ENCODE results near the gene LRRC63.

Gene LRRC63

DNA sequence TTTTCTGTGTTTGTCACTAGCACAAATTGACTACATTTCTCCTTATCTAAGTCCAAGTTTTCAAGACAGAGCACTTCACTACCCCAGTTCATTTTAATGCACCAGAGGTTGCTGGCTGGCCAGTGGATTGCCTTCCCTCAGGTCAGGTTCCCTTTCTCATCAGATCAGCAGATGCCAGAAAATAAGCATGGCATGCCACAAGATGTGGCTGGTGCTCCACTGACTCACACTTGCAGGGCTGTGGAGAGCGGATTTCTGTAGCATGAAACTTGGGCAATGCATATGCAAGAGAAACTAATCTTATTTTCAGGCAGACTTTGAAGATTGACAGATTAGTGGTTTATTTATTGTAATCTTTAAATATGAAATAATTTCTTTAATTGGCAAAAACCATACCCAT, 95.8 kb downstream of the LRRC63 start:
- TF ChIP-seq CTCF (IDR thresholded peaks at IDR 0.05; ENCODE audit: borderline replicate concordance, extremely low read depth, low read length, poor library complexity, severe bottlenecking) (no peak), EZH2 (IDR thresholded peaks at IDR 0.05; ENCODE audit: borderline replicate concordance, low read depth, low read length, severe bottlenecking) (no peak)
- H3K4me1 ChIP-seq (ENCODE audit: insufficient read depth, low read length), result peaks cover 10% of the 10 kb centered on the region; the same call in 1 of the 2 replicates
- no peaks in the 10 kb centered on the region for H3K36me3 ChIP-seq (ENCODE audit: insufficient read depth, low read length)
- ATAC-seq (ENCODE audit: insufficient read depth, low read depth), result no peak
- H3K79me2 ChIP-seq (ENCODE audit: insufficient read depth, low read length), result no peaks in the 10 kb centered on the region
- no peaks in the 10 kb centered on the region for H3K27me3 ChIP-seq (ENCODE audit: insufficient read depth, low read length, poor library complexity)
- no peaks in the 10 kb centered on the region for H4K20me1 ChIP-seq (ENCODE audit: insufficient read depth, low read length)
- no peak overlapping the region for H3K4me2 ChIP-seq (ENCODE audit: insufficient read depth, low read length)
- H2AFZ ChIP-seq (ENCODE audit: low read depth, low read length), result no peak overlapping the region
- peaks cover 6% of the 10 kb centered on the region for H3K9me3 ChIP-seq (ENCODE audit: insufficient read depth, low read length, severe bottlenecking)
- no peak for DNase-seq
- H3K4me3 ChIP-seq (ENCODE audit: low read depth in 1 of 2, low read length in 2 of 2), result no peak overlapping the region
- no peak overlapping the region for H3K27ac ChIP-seq (ENCODE audit: low read length)
- H3K9ac ChIP-seq (ENCODE audit: low read depth, low read length), result no peak overlapping the region

DNA sequence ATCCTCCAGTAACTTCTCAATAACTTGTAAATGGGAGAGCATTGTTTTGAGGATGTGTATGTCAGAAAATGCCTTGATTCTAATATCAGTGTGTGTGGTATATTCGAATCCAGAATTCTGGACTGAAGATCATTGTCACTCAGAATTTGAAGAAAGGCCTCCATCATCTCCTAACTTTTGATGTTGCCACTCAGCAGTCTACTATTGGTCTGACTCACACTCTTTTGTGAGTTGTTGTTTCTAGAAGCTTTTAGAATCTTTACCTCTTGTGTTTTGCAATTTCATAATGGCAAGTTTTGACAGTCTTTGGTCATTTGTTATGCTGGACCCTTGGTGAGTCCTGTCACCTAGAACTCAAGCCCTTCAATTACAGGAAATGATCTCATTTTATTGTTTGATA, 98.3 kb downstream of the LRRC63 start:
- Histone ChIP-seq H3K9ac (ENCODE audit: low read depth, low read length) (no peak overlapping the region), H3K79me2 (ENCODE audit: insufficient read depth, low read length) (no peaks in the 10 kb centered on the region), H3K4me1 (ENCODE audit: insufficient read depth, low read length) (peaks cover 5% of the 10 kb centered on the region; the same call in 1 of the 2 replicates), H3K27ac (ENCODE audit: low read length) (no peak overlapping the region), H3K27me3 (ENCODE audit: insufficient read depth, low read length, poor library complexity) (no peaks in the 10 kb centered on the region), H3K4me2 (ENCODE audit: insufficient read depth, low read length) (no peak overlapping the region), H3K36me3 (ENCODE audit: insufficient read depth, low read length) (no peaks in the 10 kb centered on the region), H2AFZ (ENCODE audit: low read depth, low read length) (no peak overlapping the region), H3K9me3 (ENCODE audit: insufficient read depth, low read length, severe bottlenecking) (peaks cover 6% of the 10 kb centered on the region), H3K4me3 (ENCODE audit: low read depth in 1 of 2, low read length in 2 of 2) (no peak overlapping the region), H4K20me1 (ENCODE audit: insufficient read depth, low read length) (no peaks in the 10 kb centered on the region)
- DNase-seq (no peak), ATAC-seq (ENCODE audit: insufficient read depth, low read depth) (no peak)
- TF ChIP-seq EZH2 (IDR thresholded peaks at IDR 0.05; ENCODE audit: borderline replicate concordance, low read depth, low read length, severe bottlenecking), result no peak
- no peak for TF ChIP-seq CTCF (IDR thresholded peaks at IDR 0.05; ENCODE audit: borderline replicate concordance, extremely low read depth, low read length, poor library complexity, severe bottlenecking)

DNA sequence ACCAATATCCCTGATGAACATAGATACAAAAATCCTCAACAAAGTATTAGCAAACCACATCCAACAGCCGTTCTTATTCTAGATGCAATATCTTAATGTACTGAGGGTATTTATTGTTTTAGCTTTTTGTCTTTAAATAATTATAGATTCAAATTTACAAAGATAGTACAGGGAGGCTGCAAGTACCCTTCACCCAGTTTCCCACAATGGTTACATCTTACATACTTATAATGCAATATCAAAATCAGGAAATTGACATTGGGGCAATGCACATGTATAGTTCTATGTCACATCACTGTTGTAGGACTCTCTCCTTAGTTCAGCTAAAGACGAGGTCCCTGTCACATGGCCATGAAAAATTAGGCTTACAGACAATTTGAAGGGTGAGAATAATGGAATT, 99.5 kb downstream of the LRRC63 start:
- no peaks in the 10 kb centered on the region for H3K27me3 ChIP-seq (ENCODE audit: insufficient read depth, low read length, poor library complexity)
- H3K4me3 ChIP-seq (ENCODE audit: low read depth in 1 of 2, low read length in 2 of 2), result no peak overlapping the region
- H3K27ac ChIP-seq (ENCODE audit: low read length), result no peak overlapping the region
- H3K9ac ChIP-seq (ENCODE audit: low read depth, low read length), result no peak overlapping the region
- no peaks in the 10 kb centered on the region for H4K20me1 ChIP-seq (ENCODE audit: insufficient read depth, low read length)
- peaks cover 4% of the 10 kb centered on the region; the same call in 1 of the 2 replicates for H3K36me3 ChIP-seq (ENCODE audit: insufficient read depth, low read length)
- ATAC-seq (ENCODE audit: insufficient read depth, low read depth) (no peak), DNase-seq (no peak)
- no peaks in the 10 kb centered on the region for H3K79me2 ChIP-seq (ENCODE audit: insufficient read depth, low read length)
- no peak overlapping the region for H2AFZ ChIP-seq (ENCODE audit: low read depth, low read length)
- H3K4me2 ChIP-seq (ENCODE audit: insufficient read depth, low read length), result no peak overlapping the region
- TF ChIP-seq EZH2 (IDR thresholded peaks at IDR 0.05; ENCODE audit: borderline replicate concordance, low read depth, low read length, severe bottlenecking) (no peak), CTCF (IDR thresholded peaks at IDR 0.05; ENCODE audit: borderline replicate concordance, extremely low read depth, low read length, poor library complexity, severe bottlenecking) (no peak)
- peaks cover 6% of the 10 kb centered on the region for H3K9me3 ChIP-seq (ENCODE audit: insufficient read depth, low read length, severe bottlenecking)
- peaks cover 5% of the 10 kb centered on the region; the same call in 1 of the 2 replicates for H3K4me1 ChIP-seq (ENCODE audit: insufficient read depth, low read length)

GRCh38 chr13:46313024-46313423, 101.3 kb downstream of the LRRC63 start:
- H3K27me3 ChIP-seq (ENCODE audit: insufficient read depth, low read length, poor library complexity), result no peaks in the 10 kb centered on the region
- no peak overlapping the region for H3K4me2 ChIP-seq (ENCODE audit: insufficient read depth, low read length)
- ATAC-seq (ENCODE audit: insufficient read depth, low read depth), result no peak
- TF ChIP-seq EZH2 (IDR thresholded peaks at IDR 0.05; ENCODE audit: borderline replicate concordance, low read depth, low read length, severe bottlenecking), result no peak
- TF ChIP-seq CTCF (IDR thresholded peaks at IDR 0.05; ENCODE audit: borderline replicate concordance, extremely low read depth, low read length, poor library complexity, severe bottlenecking), result no peak
- no peak overlapping the region for H3K4me3 ChIP-seq (ENCODE audit: low read depth in 1 of 2, low read length in 2 of 2)
- DNase-seq, result no peak
- no peaks in the 10 kb centered on the region for H3K79me2 ChIP-seq (ENCODE audit: insufficient read depth, low read length)
- no peak overlapping the region for H3K27ac ChIP-seq (ENCODE audit: low read length)
- no peak overlapping the region for H3K9ac ChIP-seq (ENCODE audit: low read depth, low read length)
- H3K9me3 ChIP-seq (ENCODE audit: insufficient read depth, low read length, severe bottlenecking), result peaks cover 6% of the 10 kb centered on the region
- peaks cover 4% of the 10 kb centered on the region; the same call in 1 of the 2 replicates for H3K36me3 ChIP-seq (ENCODE audit: insufficient read depth, low read length)
- peaks cover 5% of the 10 kb centered on the region; the same call in 1 of the 2 replicates for H3K4me1 ChIP-seq (ENCODE audit: insufficient read depth, low read length)
- no peak overlapping the region for H2AFZ ChIP-seq (ENCODE audit: low read depth, low read length)
- H4K20me1 ChIP-seq (ENCODE audit: insufficient read depth, low read length), result no peaks in the 10 kb centered on the region
